ENCODE data around the gene ALPK3. TPM values are rescaled to one million over a fixed set of nuclear protein-coding genes. Genes with fewer than 3 reads are reported as not detected.

Gene ALPK3
- total and polyA plus RNA-seq, 8 donors, result 0.58 to 17.9 (median 3.5) TPM

DNA sequence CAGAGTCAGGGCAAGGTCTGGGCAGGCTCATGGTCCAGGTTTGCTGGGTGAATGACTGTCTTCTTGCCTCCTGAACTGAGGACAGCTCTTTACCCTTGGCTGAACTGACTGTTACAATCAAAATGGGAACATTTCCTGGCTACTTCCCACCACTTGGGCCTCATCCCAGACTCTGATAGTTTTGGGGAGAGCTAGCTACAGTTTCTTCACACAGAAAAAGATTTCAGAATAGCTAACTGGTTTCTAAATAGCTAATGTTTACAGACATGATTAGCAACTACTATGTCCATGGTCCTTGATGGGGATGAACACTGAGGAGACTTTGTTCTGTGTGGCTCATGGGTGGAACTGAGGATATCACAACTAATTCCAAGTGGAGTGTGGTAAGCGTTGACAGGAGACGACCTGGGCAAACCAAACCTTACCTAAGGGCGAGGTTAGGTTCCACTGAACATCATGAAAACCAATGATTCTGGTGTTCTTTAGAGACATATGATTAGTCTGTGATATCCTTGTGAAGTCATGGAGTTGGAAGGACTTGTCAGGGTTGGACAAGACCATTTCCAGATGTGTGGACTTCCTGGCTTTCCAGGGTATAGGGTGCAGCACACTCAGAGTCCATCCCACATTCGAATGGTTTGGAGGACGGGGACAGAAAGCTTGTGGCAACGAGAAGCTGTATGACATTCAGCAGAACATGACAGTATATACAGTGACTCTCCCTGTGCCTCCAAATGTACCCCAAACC is 7.3 kb downstream of the ALPK3 start:
- intact Hi-C loops (cut with DNase I; ENCODE audit: low total_unique reads), result loop anchor here (10.0 kb wide), 1 partner anchor 110 kb away; no protein-coding TSS in a partner anchor
- WGBS, 5 donors, result 78 to 86% (median 80%) methylated on average over 6 of the region's 6 CpGs
- no peak overlapping the region for H3K4me3 ChIP-seq
- TF ChIP-seq, protein P1, sequence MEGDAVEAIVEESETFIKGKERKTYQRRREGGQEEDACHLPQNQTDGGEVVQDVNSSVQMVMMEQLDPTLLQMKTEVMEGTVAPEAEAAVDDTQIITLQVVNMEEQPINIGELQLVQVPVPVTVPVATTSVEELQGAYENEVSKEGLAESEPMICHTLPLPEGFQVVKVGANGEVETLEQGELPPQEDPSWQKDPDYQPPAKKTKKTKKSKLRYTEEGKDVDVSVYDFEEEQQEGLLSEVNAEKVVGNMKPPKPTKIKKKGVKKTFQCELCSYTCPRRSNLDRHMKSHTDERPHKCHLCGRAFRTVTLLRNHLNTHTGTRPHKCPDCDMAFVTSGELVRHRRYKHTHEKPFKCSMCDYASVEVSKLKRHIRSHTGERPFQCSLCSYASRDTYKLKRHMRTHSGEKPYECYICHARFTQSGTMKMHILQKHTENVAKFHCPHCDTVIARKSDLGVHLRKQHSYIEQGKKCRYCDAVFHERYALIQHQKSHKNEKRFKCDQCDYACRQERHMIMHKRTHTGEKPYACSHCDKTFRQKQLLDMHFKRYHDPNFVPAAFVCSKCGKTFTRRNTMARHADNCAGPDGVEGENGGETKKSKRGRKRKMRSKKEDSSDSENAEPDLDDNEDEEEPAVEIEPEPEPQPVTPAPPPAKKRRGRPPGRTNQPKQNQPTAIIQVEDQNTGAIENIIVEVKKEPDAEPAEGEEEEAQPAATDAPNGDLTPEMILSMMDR (IDR thresholded peaks at IDR 0.05), result no peak
- TF ChIP-seq POLR2AphosphoS5 (IDR thresholded peaks at IDR 0.05), result peak in 2 of 3 donors; percentile 29 to 56
- peaks cover 11 to 81% (median 45%) of the 10 kb centered on the region in 4 donors for H3K4me1 ChIP-seq
- peak overlapping the region in 3 of 5 donors; percentile 34 to 93 (median 48) for H3K27ac ChIP-seq
- peak in 1 of 2 donors; percentile 88 for DNase-seq
- no peaks in the 10 kb centered on the region for H3K27me3 ChIP-seq
- H3K36me3 ChIP-seq, result no peaks in the 10 kb centered on the region
- H3K9me3 ChIP-seq, result no peaks in the 10 kb centered on the region

- TF ChIP-seq POLR2AphosphoS5 (IDR thresholded peaks at IDR 0.05) (peak in 1 of 3 donors; percentile 2), EP300 (IDR thresholded peaks at IDR 0.05) (no peak)
- TF ChIP-seq, protein P1 (IDR thresholded peaks at IDR 0.05), result peak in 5 of 7 experiments; percentile 16 to 75 (median 48)
- Histone ChIP-seq H3K4me3 (no peak overlapping the region), H3K4me1 (peaks cover 4 to 68% (median 39%) of the 10 kb centered on the region in 4 donors), H3K27ac (peak overlapping the region in 1 of 5 donors; percentile 93), H3K27me3 (no peaks in the 10 kb centered on the region), H3K36me3 (no peaks in the 10 kb centered on the region), H3K9me3 (no peaks in the 10 kb centered on the region)
- WGBS, 5 donors, result 41 to 64% (median 42%) methylated on average over 6 of the region's 6 CpGs
- intact Hi-C loops (cut with DNase I; ENCODE audit: low total_unique reads), result loop anchor here (10.0 kb wide), 1 partner anchor 108 kb away; no protein-coding TSS in a partner anchor
- peak; percentile 46 to 76 for DNase-seq
Measured at GRCh38 chr15:84826369-84826823, 9.2 kb downstream of the ALPK3 start.

DNA sequence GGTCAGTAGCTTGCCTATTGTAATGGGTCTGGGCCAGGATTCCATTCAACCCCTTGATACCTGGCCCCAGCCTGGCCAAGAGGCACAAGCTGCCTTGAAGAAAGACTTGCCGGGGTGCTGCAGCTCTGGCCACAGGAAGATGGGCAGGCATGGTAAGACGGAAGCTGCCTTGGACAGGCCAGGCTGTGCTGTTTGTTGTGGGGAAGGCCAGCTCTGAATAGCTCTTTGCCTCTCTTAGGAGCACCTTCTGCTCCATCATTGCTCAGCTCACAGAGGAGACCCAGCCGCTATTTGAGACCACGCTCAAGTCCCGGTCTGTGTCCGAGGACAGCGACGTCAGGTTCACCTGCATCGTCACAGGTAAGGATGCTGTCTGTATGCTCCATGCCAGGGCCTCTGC is 10.1 kb downstream of the ALPK3 start:
- Histone ChIP-seq H3K27ac (peak overlapping the region in 1 of 5 donors; percentile 68), H3K4me1 (peaks cover 10 to 70% (median 39%) of the 10 kb centered on the region in 4 donors)
- WGBS, 5 donors, result 96 to 98% (median 97%) methylated on average over 7 to 9 of the region's 9 CpGs

More for the DNA sequence above, 10.1 kb downstream of the ALPK3 start:
- intact Hi-C loops (cut with DNase I; ENCODE audit: low total_unique reads), result loop anchor here (10.0 kb wide), 1 partner anchor 108 kb away; no protein-coding TSS in a partner anchor
- TF ChIP-seq EP300 (IDR thresholded peaks at IDR 0.05), result no peak
- no peak for TF ChIP-seq POLR2AphosphoS5 (IDR thresholded peaks at IDR 0.05)
- TF ChIP-seq, protein P1 (IDR thresholded peaks at IDR 0.05), result no peak
- no peak for TF ChIP-seq POLR2A (IDR thresholded peaks at IDR 0.05)
- H3K36me3 ChIP-seq, result no peaks in the 10 kb centered on the region
- H3K9me3 ChIP-seq, result no peaks in the 10 kb centered on the region
- H3K4me3 ChIP-seq, result no peak overlapping the region
- no peak for DNase-seq
- H3K27me3 ChIP-seq, result no peaks in the 10 kb centered on the region

Measured in stomach (tissue), 9 donors.